Ovary (tissue), 9 donors: ENCODE data around the gene SLC2A6. TPM values are rescaled to one million over a fixed set of nuclear protein-coding genes. Genes with fewer than 3 reads are reported as not detected.

Experiments used
- DNase-seq, 5 donors: peaks; one replicate each; pipeline ENCODE4 v3.0.0-alpha.2; 2019 to 2020
- H3K27ac ChIP-seq, 2 donors: fragments of 200-600 bp; one replicate each; pipeline versions ENCODE4 v1.5.1 to v1.8.0; 2019 to 2022
- H3K27me3 ChIP-seq: fragments of 200-600 bp; one replicate; pipeline ENCODE4 v1.8.0; 2022
- H3K36me3 ChIP-seq: fragments of 200-600 bp; sonication (generic); one replicate; pipeline ENCODE4 v1.5.1; 2019
- H3K4me1 ChIP-seq: one replicate; pipeline ENCODE4 v1.8.1; 2013; ENCODE audit warnings: mild to moderate bottlenecking, moderate library complexity; ENCODE audit not compliant: insufficient read depth
- H3K4me3 ChIP-seq: fragments of 200-600 bp; sonication (generic); one replicate; pipeline ENCODE4 v1.5.1; 2017
- H3K9me3 ChIP-seq, 2 donors: fragments of 200-600 bp in 1 of 2; sonication (generic) in 1 of 2; one replicate each; pipeline versions ENCODE4 v1.5.1 to v1.8.1; 2013 to 2019; ENCODE audit warnings: mild to moderate bottlenecking in 1 of 2, moderate library complexity in 1 of 2
- CTCF ChIP-seq, 3 donors: fragments of 450-650 bp in 2 of 3; fragments of 200-600 bp in 1 of 3; IDR thresholded peaks; one replicate each; pipeline versions ENCODE4 v1.5.1 to v1.8.0; 2016 to 2022; ENCODE audit warnings: antibody characterized with exemption in 3 of 3, mild to moderate bottlenecking in 1 of 3
- EP300 ChIP-seq: sonication (generic); formaldehyde crosslinking; IDR thresholded peaks from one replicate; pipeline ENCODE4 v1.6.1; 2017; ENCODE audit warnings: antibody characterized with exemption
- POLR2A ChIP-seq: fragments of 450-650 bp; IDR thresholded peaks from one replicate; pipeline ENCODE4 v1.6.1; 2017; ENCODE audit warnings: antibody characterized with exemption, mild to moderate bottlenecking, moderate library complexity
- WGBS, 3 donors: extraction: QIAGEN DNeasy Blood & Tissue Kit in 1 of 3; methylation state at CpG; one replicate each; pipeline versions ENCODE4 v1.1.5 to v1.1.7; 2013 to 2017; 5-methylcytosine and 5-hydroxymethylcytosine counted together
- intact Hi-C, 4 donors: fragments of 100-400 bp; cut with DNase I; formaldehyde crosslinking; loops; one replicate each; pipeline versions ENCODE4 v1.11.0 to v1.15.1; 2022 to 2023
- polyA plus RNA-seq, 2 donors: library from polyadenylated mRNA; stranded (reverse); fragments of 200-250 nt in 1 of 2; fragments of 350-450 nt in 1 of 2; fragmentation: Illumina TruSeq in 1 of 2; extraction: RNeasy Lipid Tissue Mini Kit (QIAGEN cat#74804) in 1 of 2; gene quantifications; one replicate each; pipeline ENCODE4 v1.2.3, GENCODE V29; 2013 to 2014
- total RNA-seq, 7 donors: library from RNA; depleted of rRNA in 2 of 7; stranded (reverse); fragments of >200 nt in 2 of 7; fragmentation: NEBNext Ultra II Directional in 3 of 7; extraction: Animal tissue kit (Norgen Biotek cat#: 25700) in 3 of 7; gene quantifications; one replicate each; pipeline versions ENCODE4 v1.1.0 to v1.2.4, GENCODE V29; 2016 to 2023
- donor health status: DM: no; HTN: no; CAD: no; lungs with moderate emphysema.
- donor health status: DM: no; HTN: no; CAD: no.
- donor health status: Bipolar disorder and iron deficiency.
- donor health status: DM: yes; HTN: yes; CAD: no.
- donor health status: DM: no; HTN: no; CAD: no.
- donor health status: DM: yes; HTN: yes; CAD: no.

The SLC2A6 gene
- total and polyA plus RNA-seq, 9 donors, result 0.37 to 7.4 (median 0.94) TPM

GRCh38 chr9:133439337-133439736, 39.6 kb downstream of the SLC2A6 start:
- no peaks in the 10 kb centered on the region for H3K27me3 ChIP-seq
- no peak overlapping the region for H3K4me3 ChIP-seq
- TF ChIP-seq CTCF (IDR thresholded peaks at IDR 0.05) (no peak), EP300 (no peak), POLR2A (no peak)
- no peaks in the 10 kb centered on the region for H3K9me3 ChIP-seq
- intact Hi-C loops, result no loop called here
- DNase-seq, result no peak
- 82 to 97% (median 83%) methylated on average over 4 of the region's 4 CpGs for WGBS, 3 donors
- no peaks in the 10 kb centered on the region for H3K4me1 ChIP-seq
- no peaks in the 10 kb centered on the region for H3K36me3 ChIP-seq
- H3K27ac ChIP-seq, result no peak overlapping the region

- Histone ChIP-seq H3K9me3 (no peaks in the 10 kb centered on the region), H3K36me3 (no peaks in the 10 kb centered on the region), H3K27ac (no peak overlapping the region), H3K4me3 (no peak overlapping the region), H3K27me3 (no peaks in the 10 kb centered on the region), H3K4me1 (no peaks in the 10 kb centered on the region)
- TF ChIP-seq EP300 (no peak), CTCF (IDR thresholded peaks at IDR 0.05) (no peak), POLR2A (no peak)
- no peak for DNase-seq
- intact Hi-C loops, result no loop called here
- WGBS, 3 donors, result 91 to 92% (median 91%) methylated on average over 20 of the region's 20 CpGs
Measured at GRCh38 chr9:133437753-133438531, 41.0 kb downstream of the SLC2A6 start.

- intact Hi-C loops, result no loop called here
- TF ChIP-seq CTCF (IDR thresholded peaks at IDR 0.05) (no peak), EP300 (no peak), POLR2A (no peak)
- Histone ChIP-seq H3K4me3 (no peak overlapping the region), H3K9me3 (no peaks in the 10 kb centered on the region), H3K27ac (no peak overlapping the region), H3K36me3 (no peaks in the 10 kb centered on the region), H3K27me3 (no peaks in the 10 kb centered on the region), H3K4me1 (no peaks in the 10 kb centered on the region)
- no peak for DNase-seq
- WGBS, 3 donors, result 76 to 79% (median 77%) methylated on average over 16 of the region's 16 CpGs
Measured at GRCh38 chr9:133436681-133437080, 42.2 kb downstream of the SLC2A6 start.

GRCh38 chr9:133433351-133433843, 45.5 kb downstream of the SLC2A6 start:
- Histone ChIP-seq H3K4me1 (peaks cover 1% of the 10 kb centered on the region), H3K27ac (no peak overlapping the region), H3K27me3 (no peaks in the 10 kb centered on the region), H3K9me3 (no peaks in the 10 kb centered on the region), H3K36me3 (no peaks in the 10 kb centered on the region), H3K4me3 (no peak overlapping the region)
- DNase-seq, result no peak
- WGBS, 3 donors, result 81 to 91% (median 88%) methylated on average over 9 to 11 of the region's 11 CpGs
- TF ChIP-seq CTCF (IDR thresholded peaks at IDR 0.05) (no peak), POLR2A (no peak), EP300 (no peak)
- intact Hi-C loops, result no loop called here
